Progenitor cell of endocrine pancreas (in vitro differentiated cells): ENCODE measurements around the gene DGKB. TPM values are rescaled to one million over a fixed set of nuclear protein-coding genes. Genes with fewer than 3 reads are reported as not detected.

ENCODE experiments used
- DNase-seq: peaks from one replicate; pipeline ENCODE4 v3.0.0; 2021; ENCODE audit warnings: low spot score; ENCODE audit not compliant: unreplicated experiment
- H3K27ac Mint-ChIP-seq: 2 replicates; pipeline ENCODE4 v1.8.0; 2021; ENCODE audit warnings: mild to moderate bottlenecking, moderate library complexity, mixed read lengths
- H3K27me3 Mint-ChIP-seq: 2 replicates; pipeline ENCODE4 v1.8.0; 2021; ENCODE audit warnings: mixed read lengths
- H3K36me3 Mint-ChIP-seq: 2 replicates; pipeline ENCODE4 v1.8.0; 2022; ENCODE audit warnings: mixed read lengths; ENCODE audit not compliant: insufficient read depth
- H3K4me1 Mint-ChIP-seq: 2 replicates; pipeline ENCODE4 v1.8.0; 2021; ENCODE audit warnings: low read depth, mixed read lengths
- H3K4me3 Mint-ChIP-seq: 2 replicates; pipeline ENCODE4 v1.8.0; 2021; ENCODE audit warnings: low read depth, mild to moderate bottlenecking, moderate library complexity, mixed read lengths
- H3K9me3 Mint-ChIP-seq: 2 replicates; pipeline ENCODE4 v1.8.0; 2021; ENCODE audit warnings: low read depth, mixed read lengths
- CTCF ChIP-seq: fragments of 200-600 bp; sonication (generic); IDR thresholded peaks from one replicate; pipeline ENCODE4 v1.5.0; 2021; ENCODE audit warnings: antibody characterized with exemption, mild to moderate bottlenecking; ENCODE audit not compliant: unreplicated experiment
- total RNA-seq: library from RNA; stranded (reverse); gene quantifications from 2 replicates; pipeline ENCODE4 v1.2.1, GENCODE V29; 2021

Gene DGKB
- total RNA-seq, 1 donor from 2014 or later, result 0.74 TPM

GRCh38 chr7:14752301-14752700 is 150.2 kb downstream of the DGKB start:
- no peak for TF ChIP-seq CTCF
- Mint-ChIP-seq H3K4me1 (no peaks in the 10 kb centered on the region), H3K4me3 (no peak overlapping the region), H3K27me3 (no peaks in the 10 kb centered on the region), H3K36me3 (no peaks in the 10 kb centered on the region), H3K27ac (no peak overlapping the region), H3K9me3 (no peaks in the 10 kb centered on the region)
- no peak for DNase-seq

- DNase-seq, result no peak
- no peaks in the 10 kb centered on the region for H3K36me3 Mint-ChIP-seq
- no peaks in the 10 kb centered on the region for H3K4me1 Mint-ChIP-seq
- H3K27me3 Mint-ChIP-seq, result no peaks in the 10 kb centered on the region
- no peak for TF ChIP-seq CTCF
- H3K4me3 Mint-ChIP-seq, result no peak overlapping the region
- H3K9me3 Mint-ChIP-seq, result no peaks in the 10 kb centered on the region
- H3K27ac Mint-ChIP-seq, result no peak overlapping the region
Observed at GRCh38 chr7:14751461-14751860, 151.1 kb downstream of the DGKB start.

GRCh38 chr7:14748461-14748860 is 154.1 kb downstream of the DGKB start:
- DNase-seq, result no peak
- no peak for TF ChIP-seq CTCF
- Mint-ChIP-seq H3K4me3 (no peak overlapping the region), H3K36me3 (peaks cover 4% of the 10 kb centered on the region), H3K27ac (no peak overlapping the region), H3K27me3 (no peaks in the 10 kb centered on the region), H3K9me3 (peaks cover 12% of the 10 kb centered on the region), H3K4me1 (no peaks in the 10 kb centered on the region)

- peaks cover 4% of the 10 kb centered on the region for H3K36me3 Mint-ChIP-seq
- H3K4me3 Mint-ChIP-seq, result no peak overlapping the region
- H3K27ac Mint-ChIP-seq, result no peak overlapping the region
- DNase-seq, result no peak
- H3K4me1 Mint-ChIP-seq, result no peaks in the 10 kb centered on the region
- TF ChIP-seq CTCF, result no peak
- no peaks in the 10 kb centered on the region for H3K27me3 Mint-ChIP-seq
- peaks cover 13% of the 10 kb centered on the region for H3K9me3 Mint-ChIP-seq
Observed at GRCh38 chr7:14747701-14748100, 154.8 kb downstream of the DGKB start.

- no peak for TF ChIP-seq CTCF
- Mint-ChIP-seq H3K27me3 (no peaks in the 10 kb centered on the region), H3K4me1 (no peaks in the 10 kb centered on the region), H3K9me3 (peaks cover 21% of the 10 kb centered on the region), H3K27ac (no peak overlapping the region), H3K4me3 (no peak overlapping the region), H3K36me3 (peaks cover 4% of the 10 kb centered on the region)
- DNase-seq, result no peak
Observed at GRCh38 chr7:14745076-14745475, 157.5 kb downstream of the DGKB start.

- Mint-ChIP-seq H3K4me3 (no peak overlapping the region), H3K36me3 (peaks cover 2% of the 10 kb centered on the region), H3K27me3 (no peaks in the 10 kb centered on the region), H3K9me3 (peaks cover 33% of the 10 kb centered on the region), H3K27ac (no peak overlapping the region), H3K4me1 (no peaks in the 10 kb centered on the region)
- TF ChIP-seq CTCF, result no peak
- no peak for DNase-seq
Observed at GRCh38 chr7:14740606-14741005, 161.9 kb downstream of the DGKB start.
